OCI-LY1 (cell line): ENCODE data around the gene CHMP2B.

Experiments used
- H2AFZ ChIP-seq: fragments of 200-600 bp; sonication (generic), shearing (Covaris generic); 2 replicates; pipeline ENCODE4 v1.6.0; 2014; ENCODE audit warnings: antibody characterized with exemption, mild to moderate bottlenecking, low read length
- H3F3A ChIP-seq: fragments of 200-600 bp; sonication (generic), shearing (Covaris generic); 2 replicates; pipeline ENCODE4 v1.6.0; 2014; ENCODE audit warnings: mild to moderate bottlenecking, antibody characterized with exemption, low read length, moderate library complexity; ENCODE audit not compliant: insufficient read depth
- H3K27ac ChIP-seq: fragments of 200-600 bp; sonication (generic); 2 replicates; pipeline ENCODE4 v1.5.1; 2014; ENCODE audit warnings: low read length, mixed run types, mild to moderate bottlenecking, low read depth; ENCODE audit not compliant: poor library complexity, severe bottlenecking
- H3K27me3 ChIP-seq: fragments of 200-600 bp; sonication (generic); 2 replicates; pipeline ENCODE4 v1.6.0; 2014; ENCODE audit warnings: antibody characterized with exemption, mild to moderate bottlenecking, low read length, moderate library complexity; ENCODE audit not compliant: insufficient read depth
- H3K36me3 ChIP-seq: fragments of 200-600 bp; sonication (generic); 2 replicates; pipeline ENCODE4 v1.6.1; 2014; ENCODE audit warnings: mild to moderate bottlenecking, antibody characterized with exemption, low read length, moderate library complexity, mixed read lengths; ENCODE audit not compliant: insufficient read depth
- H3K4me1 ChIP-seq: fragments of 200-600 bp; sonication (generic); 2 replicates; pipeline ENCODE4 v1.5.1; 2014; ENCODE audit warnings: mild to moderate bottlenecking, low read length, moderate library complexity; ENCODE audit not compliant: insufficient read depth, severe bottlenecking
- H3K4me2 ChIP-seq: fragments of 200-600 bp; sonication (generic), shearing (Covaris generic); 2 replicates; pipeline ENCODE4 v1.6.1; 2014; ENCODE audit warnings: low read length
- H3K4me3 ChIP-seq: fragments of 200-600 bp; sonication (generic); 2 replicates; pipeline ENCODE4 v1.5.1; 2014; ENCODE audit warnings: low read length, low read depth, mild to moderate bottlenecking, mixed read lengths; ENCODE audit not compliant: poor library complexity, severe bottlenecking
- H3K79me2 ChIP-seq: fragments of 200-600 bp; shearing (Covaris generic); 2 replicates; pipeline ENCODE4 v1.6.1; 2016; ENCODE audit warnings: mixed run types, low read length, mixed read lengths; ENCODE audit not compliant: insufficient read depth
- H3K9ac ChIP-seq: fragments of 200-600 bp; sonication (generic), shearing (Covaris generic); 2 replicates; pipeline ENCODE4 v1.6.1; 2014; ENCODE audit warnings: mild to moderate bottlenecking, low read length, mixed read lengths
- H3K9me2 ChIP-seq: fragments of 200-600 bp; sonication (generic), shearing (Covaris generic); 2 replicates; pipeline ENCODE4 v1.6.1; 2014; ENCODE audit warnings: low read depth, mild to moderate bottlenecking, low read length, mixed read lengths
- H3K9me3 ChIP-seq: fragments of 200-600 bp; shearing (Covaris generic); 2 replicates; pipeline ENCODE4 v1.6.1; 2014; ENCODE audit warnings: low read length, mixed read lengths
- H4K20me1 ChIP-seq: fragments of 200-600 bp; sonication (generic), shearing (Covaris generic); 2 replicates; pipeline ENCODE4 v1.6.0; 2016; ENCODE audit warnings: mild to moderate bottlenecking, low read length; ENCODE audit not compliant: insufficient read depth
- CTCF ChIP-seq: fragments of 200-600 bp; sonication (generic), shearing (Covaris generic); IDR thresholded peaks from 2 replicates; pipeline ENCODE4 v1.5.1; 2017; ENCODE audit warnings: mild to moderate bottlenecking, antibody characterized with exemption, low read length, moderate library complexity, mixed read lengths
- EZH2 ChIP-seq: fragments of 200-600 bp; sonication (generic), shearing (Covaris generic); IDR thresholded peaks from 2 replicates; pipeline ENCODE4 v1.8.0; 2017; ENCODE audit warnings: borderline replicate concordance, mixed run types, mild to moderate bottlenecking, antibody characterized with exemption, low read length, moderate library complexity, mixed read lengths

CHMP2B gene

GRCh38 chr3:87261925-87262324 lies 34.8 kb downstream of the CHMP2B start:
- H3K4me2 ChIP-seq, result no peak overlapping the region
- TF ChIP-seq EZH2 (no peak), CTCF (no peak)

GRCh38 chr3:87267953-87268645 lies 41.0 kb downstream of the CHMP2B start:
- Histone ChIP-seq H3K79me2 (no peaks in the 10 kb centered on the region), H3K4me2 (no peak overlapping the region), H3K27ac (no peak overlapping the region), H3K9me3 (no peaks in the 10 kb centered on the region), H3K36me3 (no peaks in the 10 kb centered on the region), H4K20me1 (no peaks in the 10 kb centered on the region), H3K9me2 (no peaks in the 10 kb centered on the region), H3K27me3 (0 out of 2 replicates have a peak, but pooled peaks cover 4% of the 10 kb centered on the region), H3K4me1 (no peaks in the 10 kb centered on the region), H3K4me3 (no peak overlapping the region), H3K9ac (no peak overlapping the region), H2AFZ (no peak overlapping the region), H3F3A (no peaks in the 10 kb centered on the region)
- TF ChIP-seq EZH2, result no peak
- TF ChIP-seq CTCF, result no peak

More at GRCh38 chr3:87261925-87262324, 34.8 kb downstream of the CHMP2B start:
- Histone ChIP-seq H3K9me2 (no peaks in the 10 kb centered on the region), H2AFZ (no peak overlapping the region), H3K36me3 (no peaks in the 10 kb centered on the region), H3K9ac (no peak overlapping the region), H3K9me3 (no peaks in the 10 kb centered on the region), H3F3A (no peaks in the 10 kb centered on the region), H3K27ac (no peak overlapping the region), H3K4me1 (no peaks in the 10 kb centered on the region), H3K27me3 (no peaks in the 10 kb centered on the region), H4K20me1 (no peaks in the 10 kb centered on the region), H3K4me3 (no peak overlapping the region), H3K79me2 (no peaks in the 10 kb centered on the region)

DNA sequence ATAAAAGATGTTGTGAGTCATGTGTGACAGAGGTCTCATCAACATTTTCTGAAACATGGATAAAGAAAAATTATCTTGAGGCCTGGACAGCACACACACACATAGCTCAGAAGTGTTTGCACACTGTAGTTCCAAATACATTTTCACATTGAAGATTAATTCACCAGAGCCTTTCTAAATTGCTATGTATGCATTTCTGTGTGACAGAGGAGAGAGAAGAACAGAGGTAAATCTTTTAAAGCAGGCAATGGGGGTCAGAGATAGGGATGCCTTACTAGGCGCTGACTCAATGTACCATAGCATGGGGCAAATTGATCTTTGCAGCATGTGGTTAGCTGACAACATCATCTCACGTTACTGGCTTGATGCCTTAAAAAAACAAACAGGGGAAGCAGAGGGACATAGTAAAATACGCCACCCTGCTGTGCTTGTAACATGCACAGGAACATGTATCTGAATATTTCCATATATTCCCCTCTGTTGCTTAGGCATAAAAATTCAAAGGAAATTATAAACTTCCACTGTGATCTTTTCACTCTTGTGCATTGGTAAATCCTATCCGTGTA lies 41.6 kb downstream of the CHMP2B start:
- Histone ChIP-seq H2AFZ (no peak overlapping the region), H3K27ac (no peak overlapping the region)

More for the DNA sequence above, 41.6 kb downstream of the CHMP2B start:
- Histone ChIP-seq H4K20me1 (no peaks in the 10 kb centered on the region), H3K36me3 (no peaks in the 10 kb centered on the region), H3K4me2 (no peak overlapping the region), H3K79me2 (no peaks in the 10 kb centered on the region), H3K27me3 (0 out of 2 replicates have a peak, but pooled peaks cover 4% of the 10 kb centered on the region), H3K9ac (no peak overlapping the region), H3K9me3 (no peaks in the 10 kb centered on the region), H3K4me1 (no peaks in the 10 kb centered on the region), H3K9me2 (no peaks in the 10 kb centered on the region), H3F3A (no peaks in the 10 kb centered on the region), H3K4me3 (no peak overlapping the region)
- TF ChIP-seq CTCF (no peak), EZH2 (no peak)
